Cardiac septum (tissue), 1 donor: ENCODE data around the gene MSL2. TPM values are rescaled to one million over a fixed set of nuclear protein-coding genes. Genes with fewer than 3 reads are reported as not detected.
"Not testable (repeated sequence)": the region's sequence is repeated elsewhere in the genome, so short reads cannot be mapped to it uniquely, and the experiment has no call there.

Source experiments
- DNase-seq: peaks from one replicate; pipeline ENCODE4 v3.0.0-alpha.2; 2020; ENCODE audit warnings: low spot score
- intact Hi-C: fragments of 100-400 bp; cut with DNase I; formaldehyde crosslinking; loops from one replicate; pipeline ENCODE4 v1.14.0; 2022
- total RNA-seq: library from RNA; stranded (reverse); fragmentation: NEBNext Ultra II Directional; extraction: Animal tissue kit (Norgen Biotek cat#: 25700); gene quantifications from one replicate; pipeline ENCODE4 v1.2.1, GENCODE V29; 2021
- donor health status: DM: no; HTN: no; CAD: no.

MSL2 gene
- total RNA-seq, 1 donor from 2014 or later, result 20.0 TPM

DNA sequence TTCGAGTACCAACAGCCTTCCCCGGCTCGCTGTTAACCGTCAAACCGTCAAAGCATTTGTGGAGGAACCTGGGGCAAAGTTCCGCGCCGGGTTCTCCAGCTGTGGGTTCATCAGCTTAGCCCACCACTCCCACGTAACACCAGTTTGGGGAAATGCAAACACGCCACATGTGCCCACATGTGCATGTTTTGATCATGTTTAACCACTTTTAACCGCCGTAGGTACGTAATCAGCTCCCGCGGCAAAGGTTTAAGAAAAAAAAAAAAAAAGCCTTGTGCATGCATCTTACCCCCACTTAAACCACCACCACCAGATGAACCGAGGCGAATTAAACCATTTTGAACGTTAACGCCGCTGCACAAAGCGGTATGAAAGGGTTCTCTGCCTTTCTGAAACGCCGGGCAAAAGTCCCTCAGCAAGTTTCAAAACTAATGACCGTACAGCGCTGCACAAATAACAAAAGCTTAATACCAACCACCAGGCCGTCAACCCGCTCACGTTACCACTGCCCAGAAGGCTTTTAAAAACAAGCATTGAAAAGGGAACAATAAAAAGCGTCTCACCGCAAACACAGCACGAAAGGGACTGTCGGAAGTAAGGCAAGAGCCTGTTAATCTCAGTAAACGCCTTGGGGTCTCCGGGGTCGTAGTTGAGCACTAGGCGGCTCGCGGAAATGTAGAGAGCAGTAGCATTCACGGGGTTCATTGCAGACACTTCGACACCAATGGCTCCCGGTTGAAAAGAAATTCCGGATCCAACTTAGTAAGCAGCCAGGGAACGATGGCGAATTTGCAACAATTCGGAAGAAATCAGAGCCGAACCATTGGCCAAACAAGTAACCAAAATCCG lies 1.5 kb downstream of the MSL2 start:
- DNase-seq, result peak; percentile 80
- intact Hi-C loops, result loop anchor here (5.0 to 10.0 kb wide), 4 partner anchors 50 to 668 kb away; partner anchors contain the start of genes NCK1 and PPP2R3A

DNA sequence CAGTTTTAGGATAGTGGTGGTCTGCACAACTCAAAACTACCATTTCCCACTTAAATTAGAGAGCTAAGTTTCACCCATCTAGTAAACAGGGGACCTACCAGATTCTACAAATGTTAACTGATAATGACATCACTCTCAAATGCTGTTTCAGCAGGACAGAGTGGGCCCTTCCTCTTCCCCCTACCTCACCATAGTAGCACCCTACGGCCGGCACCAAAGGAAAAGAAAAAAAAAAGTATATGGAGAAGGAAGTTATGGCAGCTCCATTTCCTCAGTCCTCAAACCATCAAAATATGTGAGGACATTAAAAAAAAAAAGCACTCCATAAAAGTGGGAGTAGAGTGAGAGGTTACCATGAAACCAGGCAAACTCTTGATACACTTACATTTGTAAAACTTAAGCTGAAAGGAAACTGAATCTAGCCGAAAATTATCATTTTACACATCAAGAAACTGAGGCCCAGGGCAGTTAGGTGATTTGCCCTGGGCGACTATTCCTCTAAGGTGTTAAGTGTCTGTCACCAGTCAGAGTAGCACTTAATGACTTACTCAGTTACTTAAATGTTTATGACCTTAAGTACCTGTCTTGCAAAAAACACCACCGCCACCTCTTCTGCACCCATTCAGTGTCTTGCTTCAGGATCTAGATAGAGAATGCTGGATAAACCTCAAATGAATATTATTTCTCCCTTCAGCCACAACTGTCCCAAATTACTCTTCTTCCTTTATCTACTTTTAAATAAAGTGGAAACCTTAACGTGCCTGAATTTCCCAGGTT lies 2.7 kb downstream of the MSL2 start:
- no peak for DNase-seq
- intact Hi-C loops, result loop anchor here (10.0 kb wide), 1 partner anchor 49 kb away; no protein-coding TSS in a partner anchor

DNA sequence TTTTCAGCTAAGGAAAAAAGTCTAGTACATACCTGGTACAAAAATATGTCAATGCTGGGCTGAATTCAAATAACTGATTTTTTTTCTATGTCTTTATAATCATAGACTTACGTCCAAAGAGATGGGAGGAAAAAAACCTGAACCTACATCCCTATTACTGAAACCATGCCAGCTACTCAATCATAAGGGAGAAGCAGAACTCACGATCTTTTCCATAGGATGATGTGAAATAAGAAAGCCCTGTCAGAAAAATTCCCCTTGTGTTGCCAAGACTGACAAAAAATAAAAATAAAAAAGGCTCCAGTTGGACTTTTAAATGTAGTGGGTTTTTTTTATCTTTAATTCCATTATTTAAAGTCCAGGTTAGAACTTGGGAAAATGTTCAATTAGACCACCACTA lies 3.3 kb downstream of the MSL2 start:
- no peak for DNase-seq
- intact Hi-C loops, result loop anchor here (10.0 kb wide), 1 partner anchor 48 kb away; no protein-coding TSS in a partner anchor

DNA sequence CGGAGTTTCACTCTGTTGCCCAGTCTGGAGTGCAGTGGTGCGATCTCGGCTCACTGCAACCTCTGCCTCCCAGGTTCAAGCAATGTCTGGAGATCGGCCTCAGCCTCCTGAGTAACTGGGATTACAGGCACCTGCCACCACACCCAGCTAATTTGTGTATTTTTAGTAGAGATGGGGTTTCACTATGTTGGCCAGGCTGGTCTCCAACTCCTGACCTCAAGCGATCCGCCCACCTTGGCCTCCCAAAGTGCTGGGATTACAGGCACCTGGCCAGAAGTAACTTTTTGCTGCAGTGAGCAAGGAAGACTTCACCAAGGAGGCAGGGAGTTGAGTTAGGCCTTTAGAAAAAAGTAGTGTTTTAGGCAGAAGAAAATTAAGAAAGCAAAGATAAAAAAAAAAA lies 3.9 kb downstream of the MSL2 start:
- intact Hi-C loops, result loop anchor here (10.0 kb wide), 1 partner anchor 47 kb away; no protein-coding TSS in a partner anchor
- not testable (repeated sequence) for DNase-seq

DNA sequence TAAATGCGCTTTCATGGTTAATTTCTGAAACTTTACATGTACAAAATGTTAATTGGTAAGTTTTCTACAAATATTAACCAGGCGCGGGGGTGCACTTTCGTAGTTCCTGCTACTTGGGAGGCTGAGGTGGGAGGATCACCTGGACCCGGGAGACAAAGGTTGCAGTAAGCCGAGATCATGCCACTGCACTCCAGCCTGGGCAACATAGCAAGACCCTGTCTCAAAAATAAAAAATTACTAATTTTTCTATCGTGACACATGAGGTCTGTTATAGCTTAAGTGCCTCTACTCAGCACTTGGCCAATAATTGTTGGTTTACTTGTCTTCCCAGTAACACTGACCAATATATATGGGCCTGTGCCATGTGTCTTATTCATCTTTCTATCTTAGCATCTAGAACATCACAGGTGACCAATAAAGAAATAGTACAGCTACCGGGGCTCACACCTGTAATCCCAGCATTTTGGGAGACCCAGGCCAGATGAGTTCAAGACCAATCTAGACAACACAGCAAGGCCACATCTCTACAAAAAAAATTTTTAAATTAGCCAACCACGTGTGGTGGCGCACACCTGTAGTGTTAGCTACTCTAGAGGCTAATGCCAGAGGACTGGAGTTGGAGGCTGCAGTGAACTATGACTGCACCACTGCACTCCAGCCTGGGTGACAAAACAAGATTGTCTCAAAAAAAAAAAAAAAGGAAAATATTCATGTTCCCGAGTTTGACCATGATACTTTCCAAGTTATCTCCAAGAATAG lies 6.1 kb downstream of the MSL2 start:
- no peak for DNase-seq
- intact Hi-C loops, result loop anchor here (10.0 kb wide), 1 partner anchor 45 kb away; no protein-coding TSS in a partner anchor

DNA sequence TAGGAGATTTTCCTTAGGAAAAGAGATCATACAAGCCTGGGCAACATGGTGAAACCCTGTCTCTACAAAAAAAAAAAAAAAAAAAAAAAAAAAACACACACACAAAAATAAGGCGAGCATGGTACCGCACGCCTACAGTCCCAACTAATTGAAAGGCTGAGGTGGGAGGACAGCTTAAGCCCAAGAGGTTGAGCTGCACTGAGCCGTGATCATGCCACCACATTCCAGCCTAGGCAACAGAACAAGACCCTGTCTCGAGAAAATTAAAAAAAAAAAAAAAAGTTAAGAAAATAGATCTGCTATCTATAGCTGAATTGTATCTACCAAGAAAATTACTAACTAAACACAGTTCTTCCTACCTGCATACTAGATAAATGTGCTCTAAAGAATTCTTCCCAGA lies 7.1 kb downstream of the MSL2 start:
- DNase-seq, result no peak

DNA sequence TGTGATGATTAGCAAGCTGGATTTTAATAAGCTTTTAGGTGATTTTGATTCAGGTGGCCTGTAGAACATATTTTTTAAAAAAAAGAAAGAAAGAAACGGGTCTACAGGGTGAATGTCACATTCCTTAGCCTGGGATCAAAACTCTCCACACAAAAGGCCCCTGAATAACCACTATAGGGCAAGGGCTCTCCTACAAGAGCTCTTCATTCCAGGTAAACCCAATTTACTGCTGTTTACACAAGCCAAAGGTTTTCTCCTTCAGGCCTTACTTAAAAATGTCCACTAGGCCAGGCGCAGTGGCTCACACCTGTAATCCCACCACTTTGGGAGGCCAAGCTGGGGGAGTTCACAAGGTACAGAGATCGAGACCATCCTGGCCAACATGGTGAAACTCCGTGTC lies 8.3 kb downstream of the MSL2 start:
- no peak for DNase-seq
- intact Hi-C loops, result no loop called here

More for the DNA sequence above, 7.1 kb downstream of the MSL2 start:
- intact Hi-C loops, result no loop called here

DNA sequence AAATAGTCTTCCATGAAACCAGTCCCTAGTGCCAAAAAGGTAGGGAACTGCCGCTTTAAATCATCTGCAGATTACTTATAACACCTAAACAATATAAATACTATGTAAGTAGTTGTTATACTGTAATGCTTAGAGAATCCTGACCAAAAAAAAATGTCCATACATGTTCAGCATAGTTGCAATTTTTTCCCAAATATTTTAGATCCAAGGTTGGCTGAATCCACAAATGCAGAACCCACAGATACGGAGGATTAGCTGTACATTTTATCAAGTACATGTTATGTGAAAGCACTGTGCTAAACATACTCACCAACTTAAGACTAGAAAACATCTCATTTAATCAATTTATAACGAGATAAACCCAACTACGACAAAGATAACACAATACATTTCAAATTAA lies 9.3 kb downstream of the MSL2 start:
- DNase-seq, result no peak
- intact Hi-C loops, result no loop called here

DNA sequence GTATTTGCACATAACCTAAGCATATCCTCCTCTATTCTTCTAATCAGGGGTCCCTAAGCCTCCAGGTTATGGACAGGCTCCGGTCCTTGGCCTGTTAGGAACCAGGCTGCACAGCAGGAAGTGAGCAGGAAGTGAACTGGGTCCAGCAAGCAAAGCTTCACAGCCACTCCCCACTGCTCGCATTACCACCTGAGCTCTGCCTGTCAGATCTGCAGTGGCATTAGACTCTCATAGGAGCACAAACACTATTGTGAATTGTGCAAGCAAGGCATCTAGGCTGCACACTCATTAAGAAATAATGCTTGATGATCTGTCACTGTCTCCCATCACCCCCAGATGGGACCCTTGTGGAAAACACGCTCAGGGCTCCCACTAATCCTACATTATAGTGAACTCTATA lies 9.8 kb downstream of the MSL2 start:
- intact Hi-C loops, result no loop called here
- DNase-seq, result no peak

DNA sequence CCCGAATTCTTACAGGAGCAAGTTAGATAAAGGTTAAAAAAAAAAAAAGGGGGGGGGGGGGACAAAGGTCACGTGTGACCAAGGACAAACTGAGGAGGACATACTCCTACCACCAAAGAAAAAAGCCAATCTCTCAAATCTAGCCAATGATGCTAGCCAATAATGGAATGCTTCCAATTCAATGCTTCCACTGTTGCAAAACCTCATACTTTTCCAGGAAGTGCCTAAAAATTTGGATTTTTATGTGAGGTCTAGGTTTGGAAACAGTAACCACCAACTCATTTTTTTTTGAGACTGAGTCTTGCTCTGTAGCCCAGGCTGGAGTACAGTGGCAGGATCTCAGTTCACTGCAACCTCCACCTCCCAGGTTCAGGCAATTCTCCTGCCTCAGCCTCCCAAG lies 11.4 kb downstream of the MSL2 start:
- intact Hi-C loops, result no loop called here
- no peak for DNase-seq

DNA sequence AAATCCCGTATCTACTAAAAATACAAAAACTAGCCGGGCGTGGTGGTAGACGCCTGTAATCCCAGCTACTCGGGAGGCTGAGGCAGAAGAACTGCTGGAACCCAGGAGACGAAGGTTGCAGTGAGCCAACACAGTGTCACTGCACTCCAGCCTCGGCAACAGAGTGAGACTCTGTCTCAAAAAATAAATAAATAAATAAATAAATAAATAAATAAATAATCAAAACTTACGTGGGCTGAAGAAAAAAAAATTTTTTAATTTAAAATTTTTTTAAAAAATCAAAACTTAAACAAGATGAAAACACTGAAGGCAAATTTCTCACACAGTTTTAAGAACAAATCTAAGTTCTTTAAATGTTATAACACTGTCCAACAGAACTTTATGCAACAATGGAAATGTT lies 14.4 kb downstream of the MSL2 start:
- intact Hi-C loops, result no loop called here
- DNase-seq, result no peak

DNA sequence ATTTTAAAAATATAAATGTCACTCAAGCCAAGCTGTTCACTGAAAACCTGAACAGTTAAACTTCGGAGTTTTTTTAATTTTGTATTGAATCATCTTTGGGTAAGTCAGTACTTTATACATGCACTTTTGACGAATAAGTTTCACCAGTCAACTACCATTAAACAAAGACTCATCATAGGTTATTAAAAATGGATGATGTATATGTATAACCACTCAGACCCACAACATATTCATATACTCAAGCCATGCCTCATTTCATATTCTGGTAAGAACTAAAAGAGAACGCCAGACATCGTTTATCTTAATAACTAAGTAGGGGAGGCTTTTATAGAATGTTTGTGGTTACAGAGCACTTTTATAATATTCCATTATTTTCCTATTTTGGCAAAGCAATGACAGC lies 18.3 kb downstream of the MSL2 start:
- intact Hi-C loops, result no loop called here
- DNase-seq, result no peak

DNA sequence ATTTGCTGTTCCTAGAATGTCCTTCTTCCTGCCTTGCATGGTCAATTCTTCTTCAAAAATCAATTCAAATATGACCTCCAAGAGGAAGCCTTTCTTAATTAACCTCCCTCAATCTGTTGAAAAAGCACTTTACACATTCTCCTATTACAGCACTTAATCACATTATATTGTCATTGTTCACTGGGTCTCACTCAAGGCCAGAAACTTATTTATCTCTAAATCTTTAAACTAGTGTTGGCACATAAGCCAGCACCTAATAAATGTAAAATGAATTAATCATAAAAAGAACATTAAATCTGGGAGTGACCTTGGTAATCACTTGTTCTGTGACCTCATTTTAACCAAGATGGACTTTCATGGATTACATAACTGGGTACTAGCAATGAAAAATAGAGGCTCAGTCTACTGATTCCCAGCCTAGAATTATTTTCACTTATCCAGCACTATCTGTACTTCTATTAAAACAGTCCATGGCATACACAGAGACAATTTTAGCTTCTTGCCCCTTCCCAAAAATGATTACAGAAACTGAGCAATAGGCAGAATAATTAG lies 22.1 kb downstream of the MSL2 start:
- intact Hi-C loops, result no loop called here
- no peak for DNase-seq

DNA sequence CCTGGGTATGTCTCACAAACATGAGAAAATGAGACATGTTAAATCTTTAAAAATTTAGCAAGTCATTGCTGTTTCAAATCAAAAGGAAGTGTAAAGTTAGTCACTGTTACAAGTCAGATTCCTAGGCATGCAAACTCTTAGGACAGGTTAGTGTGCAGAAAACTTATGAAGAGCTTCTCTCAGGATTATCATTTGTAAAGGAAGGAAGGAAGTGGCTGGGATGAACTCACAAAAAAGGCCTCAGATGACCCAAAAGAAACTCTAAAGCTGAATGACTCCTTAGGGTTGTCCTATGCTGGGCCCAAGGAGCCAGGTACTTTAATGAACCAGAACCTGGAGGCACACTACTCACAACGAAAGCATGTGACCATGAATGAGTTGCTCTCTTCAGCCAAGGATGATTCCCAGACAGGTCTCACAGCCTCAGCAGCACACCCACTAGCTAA lies 25.0 kb downstream of the MSL2 start:
- intact Hi-C loops, result no loop called here
- no peak for DNase-seq

DNA sequence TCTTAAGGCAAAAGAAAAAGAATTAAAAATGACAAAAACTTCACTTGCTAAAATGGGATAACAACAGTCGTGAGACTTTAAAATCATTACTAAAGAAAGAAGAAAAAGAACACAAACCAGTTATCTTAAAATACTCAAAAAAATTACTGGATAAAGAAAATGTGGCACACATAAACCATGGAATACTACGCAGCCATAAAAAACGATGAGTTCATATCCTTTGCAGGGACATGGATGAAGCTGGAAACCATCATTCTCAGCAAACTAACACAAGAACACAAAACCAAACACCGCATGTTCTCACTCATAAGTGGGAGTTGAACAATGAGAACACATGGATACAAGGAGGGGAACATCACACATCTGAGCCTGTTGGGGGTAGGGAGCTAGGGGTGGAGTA lies 27.9 kb downstream of the MSL2 start:
- intact Hi-C loops, DNase-seq: not testable (repeated sequence)

DNA sequence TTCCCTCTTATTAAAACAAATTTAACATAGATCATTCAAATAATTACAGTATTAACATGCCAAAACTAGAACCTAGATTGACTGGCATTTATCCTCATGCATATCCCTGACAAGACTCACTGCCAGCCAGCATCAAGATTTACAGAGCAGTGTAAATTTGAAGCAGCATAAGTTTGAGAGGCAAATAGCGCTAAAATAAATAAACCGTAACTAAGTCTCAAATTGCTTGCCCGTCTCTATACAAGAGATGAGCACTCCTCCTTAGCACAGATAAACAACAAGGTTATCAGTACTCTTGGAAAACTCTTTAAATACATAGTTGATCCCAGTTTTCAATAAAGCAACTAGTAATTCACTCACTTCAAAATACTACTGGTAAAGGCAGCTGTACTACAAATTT lies 29.6 kb downstream of the MSL2 start:
- intact Hi-C loops, result no loop called here
- DNase-seq, result no peak

DNA sequence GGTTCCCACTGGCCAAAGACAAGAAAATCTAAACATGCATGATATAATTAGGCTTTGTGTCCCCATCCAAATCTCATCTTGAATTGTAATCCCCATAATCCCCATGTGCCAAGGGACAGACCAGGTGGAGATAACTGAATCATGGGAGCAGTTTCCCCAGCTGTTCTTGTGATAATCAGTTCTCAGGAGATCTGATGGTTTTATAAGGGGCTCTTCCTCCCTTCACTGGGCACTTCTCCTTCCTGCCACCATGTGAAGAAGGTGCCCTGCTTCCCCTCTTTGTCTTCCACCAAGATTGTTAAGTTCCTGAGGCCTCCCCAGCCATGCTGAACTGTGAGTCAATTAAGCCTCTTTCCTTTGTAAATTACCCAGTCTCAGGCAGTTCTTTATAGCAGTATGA lies 32.5 kb downstream of the MSL2 start:
- DNase-seq, intact Hi-C loops: not testable (repeated sequence)

DNA sequence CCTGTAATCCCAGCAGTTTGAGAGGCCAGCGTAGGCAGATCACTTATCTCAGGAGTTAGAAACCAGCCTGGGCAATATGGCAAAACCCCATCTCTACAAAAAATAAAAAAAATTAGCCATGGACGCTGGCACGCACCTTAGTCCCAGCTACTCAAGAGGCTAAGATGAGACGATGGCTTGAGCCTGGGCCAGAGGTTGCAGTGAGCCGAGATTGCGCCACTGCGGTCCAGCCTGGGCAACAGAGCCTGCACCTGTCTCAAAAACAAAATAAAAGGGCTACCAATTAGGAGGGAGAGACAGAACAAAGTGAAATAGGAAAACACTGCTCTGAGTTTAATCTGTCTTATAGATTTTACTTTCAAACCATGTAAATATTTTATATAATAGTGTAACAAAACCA lies 33.8 kb downstream of the MSL2 start:
- DNase-seq, result no peak
- intact Hi-C loops, result no loop called here

DNA sequence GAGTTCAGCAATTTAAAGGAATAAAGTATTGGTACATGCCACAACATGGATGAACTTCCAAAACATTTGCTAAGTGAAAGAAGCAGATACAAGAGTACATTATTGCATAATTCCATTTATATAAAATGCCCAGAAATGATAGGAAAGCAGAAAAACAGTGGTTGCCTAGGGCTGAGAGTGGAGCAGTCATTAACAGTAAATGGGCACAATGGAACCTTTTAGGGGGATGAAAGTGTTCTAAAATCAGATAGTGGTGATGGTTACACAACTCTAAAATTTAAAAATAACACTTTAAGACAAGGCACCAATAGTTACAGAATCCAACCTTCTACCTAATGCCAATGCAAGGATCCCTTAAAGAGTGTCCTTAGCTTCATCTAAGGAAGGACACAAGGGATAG lies 34.6 kb downstream of the MSL2 start:
- DNase-seq, result no peak
- intact Hi-C loops, result no loop called here

DNA sequence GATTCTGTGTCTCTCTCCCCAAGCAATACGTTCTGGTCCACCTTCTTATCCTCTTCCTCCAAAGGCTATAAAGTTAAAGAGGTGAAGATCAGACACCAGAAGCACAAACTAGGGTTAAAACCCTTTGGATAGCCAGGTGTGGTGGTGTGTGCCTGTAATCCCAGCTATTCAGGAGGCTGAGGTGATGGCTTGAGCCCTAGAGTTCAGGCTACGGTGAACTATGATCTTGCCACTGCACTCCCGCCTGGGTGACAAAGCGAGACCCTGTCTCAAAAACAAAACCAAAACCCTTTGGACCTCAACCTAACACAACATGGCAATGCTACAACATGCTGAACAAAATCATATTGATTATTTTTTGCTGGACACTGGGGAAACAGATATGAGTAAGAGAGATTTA lies 43.2 kb downstream of the MSL2 start:
- DNase-seq, result no peak
- intact Hi-C loops, result no loop called here
